Keratinocyte (primary cell): ENCODE measurements around the gene FUZ. TPM values are rescaled to one million over a fixed set of nuclear protein-coding genes. Genes with fewer than 3 reads are reported as not detected.
A peak's percentile ranks its signal among the peaks of the same experiment; 100 is the strongest.

Source experiments
- DNase-seq: peaks from one replicate; pipeline ENCODE4 v3.0.0-alpha.2; 2011; ENCODE audit warnings: low read depth, missing footprints, low spot score
- FAIRE-seq: peaks from 2 replicates; lab custom pipeline; 2011; peaks lifted over from hg19 to GRCh38; lab: Jason Lieb, UNC
- H2AFZ ChIP-seq: 2 replicates; pipeline ENCODE4 v1.6.0; 2012; ENCODE audit warnings: low read length, control low read depth, inconsistent platforms; ENCODE audit not compliant: control insufficient read depth
- H3K27ac ChIP-seq: 2 replicates; pipeline ENCODE4 v1.5.1; 2011; ENCODE audit warnings: low read length; ENCODE audit not compliant: control insufficient read depth, insufficient read depth
- H3K27me3 ChIP-seq: 3 replicates; pipeline ENCODE4 v1.6.0; 2011; ENCODE audit warnings: low read length; ENCODE audit not compliant: control insufficient read depth, insufficient read depth; ENCODE audit errors: extremely low read depth
- H3K36me3 ChIP-seq, 2 experiments: 2 replicates in 1 of 2; 3 replicates in 1 of 2; pipeline ENCODE4 v1.5.1; 2011; ENCODE audit warnings: low read length in 2 of 2, mild to moderate bottlenecking in 1 of 2; ENCODE audit not compliant: control insufficient read depth in 2 of 2, insufficient read depth in 2 of 2; ENCODE audit errors: extremely low read depth in 1 of 2
- H3K4me1 ChIP-seq: 3 replicates; pipeline ENCODE4 v1.5.1; 2011; ENCODE audit warnings: low read length; ENCODE audit not compliant: control insufficient read depth, insufficient read depth; ENCODE audit errors: extremely low read depth
- H3K4me2 ChIP-seq: 3 replicates; pipeline ENCODE4 v1.6.0; 2011; ENCODE audit warnings: low read depth, low read length; ENCODE audit not compliant: control insufficient read depth, insufficient read depth; ENCODE audit errors: extremely low read depth
- H3K4me3 ChIP-seq, 3 experiments: fragments of 200-600 bp in 1 of 3; sonication (generic) in 1 of 3; 2 replicates in 2 of 3; 3 replicates in 1 of 3; pipeline ENCODE4 v1.5.1; 2011 to 2016; ENCODE audit warnings: low read length in 3 of 3, mild to moderate bottlenecking in 3 of 3, control low read depth in 2 of 3, inconsistent platforms in 1 of 3, low read depth in 1 of 3, mixed read lengths in 1 of 3, mixed run types in 1 of 3, moderate library complexity in 1 of 3; ENCODE audit not compliant: control insufficient read depth in 2 of 3, insufficient read depth in 2 of 3; ENCODE audit errors: extremely low read depth in 1 of 3
- H3K79me2 ChIP-seq: 2 replicates; pipeline ENCODE4 v1.6.0; 2012; ENCODE audit warnings: low read length; ENCODE audit not compliant: control insufficient read depth, insufficient read depth
- H3K9ac ChIP-seq: 3 replicates; pipeline ENCODE4 v1.6.0; 2011; ENCODE audit warnings: low read length; ENCODE audit not compliant: control insufficient read depth, insufficient read depth; ENCODE audit errors: extremely low read depth
- H3K9me1 ChIP-seq: 3 replicates; pipeline ENCODE4 v1.6.0; 2011; ENCODE audit warnings: low read length; ENCODE audit not compliant: control insufficient read depth, insufficient read depth; ENCODE audit errors: extremely low read depth
- H3K9me3 ChIP-seq: 2 replicates; pipeline ENCODE4 v1.5.1; 2012; ENCODE audit warnings: low read depth, low read length; ENCODE audit not compliant: control insufficient read depth
- H4K20me1 ChIP-seq: 3 replicates; pipeline ENCODE4 v1.6.0; 2011; ENCODE audit warnings: low read length; ENCODE audit not compliant: control insufficient read depth, insufficient read depth; ENCODE audit errors: extremely low read depth
- EZH2 ChIP-seq: IDR thresholded peaks from one replicate; pipeline ENCODE4 v1.6.1; 2012; ENCODE audit warnings: inconsistent platforms, mild to moderate bottlenecking, low read length, moderate library complexity
- dilution Hi-C: fragments of 300-500 bp; cut with MboI; formaldehyde crosslinking; loops from one replicate; pipeline ENCODE4 v1.7.0; 2020; ENCODE audit warnings: low sequenced_read_pairs; ENCODE audit not compliant: extremely low pct_ligation_motif_present
- polyA minus RNA-seq, 3 experiments: library from RNA; depleted of rRNA, polyadenylated mRNA; stranded (reverse); fragments of >200 nt; gene quantifications; 1 replicate in 1 of 3; 2 replicates in 1 of 3; 3 replicates in 1 of 3; pipeline ENCODE4 v1.2.3, GENCODE V29; 2011
- polyA plus RNA-seq, 5 experiments: library from polyadenylated mRNA; depleted of rRNA in 3 of 5; stranded (reverse) in 3 of 5; stranded (forward) in 1 of 5; unstranded in 1 of 5; fragments of >200 nt; gene quantifications; 1 replicate in 1 of 5; 2 replicates in 3 of 5; 3 replicates in 1 of 5; pipeline versions ENCODE4 v1.2.1 to v1.2.3, GENCODE V29; 2011 to 2012; ENCODE audit warnings: missing spikeins in 2 of 5, low read depth in 1 of 5, low replicate concordance in 1 of 5
- TF ChIP-seq, protein P1 (sequence below), 3 experiments: IDR thresholded peaks in 1 of 3; conservative IDR thresholded peaks in 1 of 3; optimal IDR thresholded peaks in 1 of 3; 2 replicates in 2 of 3; 3 replicates in 1 of 3; pipeline versions ENCODE3 to v1.5.1; 2011; ENCODE audit warnings: low read length in 3 of 3, mild to moderate bottlenecking in 3 of 3, moderate library complexity in 2 of 3, control low read depth in 1 of 3, inconsistent platforms in 1 of 3; ENCODE audit not compliant: insufficient read depth in 2 of 3; ENCODE audit errors: extremely low read depth in 1 of 3

The FUZ gene, protein sequence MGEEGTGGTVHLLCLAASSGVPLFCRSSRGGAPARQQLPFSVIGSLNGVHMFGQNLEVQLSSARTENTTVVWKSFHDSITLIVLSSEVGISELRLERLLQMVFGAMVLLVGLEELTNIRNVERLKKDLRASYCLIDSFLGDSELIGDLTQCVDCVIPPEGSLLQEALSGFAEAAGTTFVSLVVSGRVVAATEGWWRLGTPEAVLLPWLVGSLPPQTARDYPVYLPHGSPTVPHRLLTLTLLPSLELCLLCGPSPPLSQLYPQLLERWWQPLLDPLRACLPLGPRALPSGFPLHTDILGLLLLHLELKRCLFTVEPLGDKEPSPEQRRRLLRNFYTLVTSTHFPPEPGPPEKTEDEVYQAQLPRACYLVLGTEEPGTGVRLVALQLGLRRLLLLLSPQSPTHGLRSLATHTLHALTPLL
- polyA plus RNA-seq, result 2.6 to 4.7 TPM (median 3.7 TPM) in 3 replicates
- polyA plus RNA-seq (2011; ENCODE audit: low read depth), result 1.1 TPM
- 2.1 and 4.0 TPM in 2 replicates for polyA plus RNA-seq (2011; cell fraction: cytosol; rRNA removed)
- polyA plus RNA-seq (2011; cell fraction: nucleus; rRNA removed), result 3.8 and 4.3 TPM in 2 replicates
- 3.8 and 5.1 TPM in 2 replicates for polyA plus RNA-seq (2012; ENCODE audit: low replicate concordance)
- polyA minus RNA-seq, result 1.9 to 4.9 TPM (median 2.9 TPM) in 3 replicates
- 3.6 TPM for polyA minus RNA-seq (2011; cell fraction: cytosol; rRNA and poly(A)+ RNA removed)
- polyA minus RNA-seq (2011; cell fraction: nucleus; rRNA and poly(A)+ RNA removed), result 0.74 and 4.3 TPM in 2 replicates

DNA sequence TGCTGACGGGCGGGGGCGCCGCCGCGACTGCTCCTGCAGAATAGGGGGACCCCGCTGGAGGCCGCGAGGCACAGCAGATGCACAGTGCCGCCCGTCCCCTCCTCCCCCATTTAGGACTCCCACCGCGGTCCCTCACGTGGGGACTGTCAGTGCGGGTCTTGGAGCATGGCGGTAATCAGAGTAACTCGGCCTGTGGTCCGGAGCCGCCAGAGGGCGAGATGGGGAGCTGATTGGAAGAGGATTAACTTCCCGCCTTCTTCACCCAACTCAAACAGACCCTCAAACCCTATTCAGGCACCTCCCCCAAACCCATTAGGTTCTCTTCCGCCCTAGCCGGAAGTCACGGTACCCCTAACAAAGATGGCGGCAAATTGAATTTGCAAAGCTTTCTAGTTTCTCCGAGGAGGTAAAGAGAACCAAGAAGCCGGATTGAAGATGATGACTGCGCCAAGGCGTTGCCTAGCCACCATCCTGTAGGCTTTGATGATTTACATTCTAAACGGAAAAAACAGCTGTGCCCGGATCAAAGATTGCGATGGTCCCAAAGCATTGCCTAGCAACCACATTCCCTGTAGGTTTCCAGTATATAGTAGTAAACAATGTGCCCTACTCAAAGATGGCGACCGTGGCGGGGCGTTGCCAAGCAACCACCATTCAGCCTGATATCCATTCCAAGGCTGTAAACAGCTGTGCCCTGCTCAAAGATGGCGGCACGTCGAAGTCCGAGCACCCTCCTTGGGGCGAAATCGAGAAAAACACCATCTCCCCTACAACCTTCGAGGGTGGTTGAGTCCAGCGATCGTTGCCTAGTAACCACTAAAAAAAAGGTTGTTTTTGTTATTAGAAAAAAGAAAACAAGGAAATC lies at the start of gene FUZ:
FUZ (minus strand) TSS at position 296 of the 865 bp plus-strand sequence; CDS start at position 110, 186 bp downstream.
- Histone ChIP-seq H3K27ac (peak within 1 kb of the TSS; percentile 96), H3K4me3 (peak within 1 kb of the TSS; percentile 54 to 97 (median 97)), H3K27me3 (no peaks in the 10 kb centered on the region), H3K9ac (peak within 1 kb of the TSS; percentile 87), H3K79me2 (peaks cover 1% of the 10 kb centered on the region), H3K36me3 (no peaks in the 10 kb centered on the region), H4K20me1 (no peaks in the 10 kb centered on the region), H3K9me1 (no peaks in the 10 kb centered on the region), H3K4me1 (peaks cover 25% of the 10 kb centered on the region), H2AFZ (peak within 1 kb of the TSS; percentile 98), H3K4me2 (peak within 1 kb of the TSS; percentile 95), H3K9me3 (no peaks in the 10 kb centered on the region)
- dilution Hi-C loops, result no loop called here
- no peak for TF ChIP-seq EZH2
- TF ChIP-seq, protein P1, sequence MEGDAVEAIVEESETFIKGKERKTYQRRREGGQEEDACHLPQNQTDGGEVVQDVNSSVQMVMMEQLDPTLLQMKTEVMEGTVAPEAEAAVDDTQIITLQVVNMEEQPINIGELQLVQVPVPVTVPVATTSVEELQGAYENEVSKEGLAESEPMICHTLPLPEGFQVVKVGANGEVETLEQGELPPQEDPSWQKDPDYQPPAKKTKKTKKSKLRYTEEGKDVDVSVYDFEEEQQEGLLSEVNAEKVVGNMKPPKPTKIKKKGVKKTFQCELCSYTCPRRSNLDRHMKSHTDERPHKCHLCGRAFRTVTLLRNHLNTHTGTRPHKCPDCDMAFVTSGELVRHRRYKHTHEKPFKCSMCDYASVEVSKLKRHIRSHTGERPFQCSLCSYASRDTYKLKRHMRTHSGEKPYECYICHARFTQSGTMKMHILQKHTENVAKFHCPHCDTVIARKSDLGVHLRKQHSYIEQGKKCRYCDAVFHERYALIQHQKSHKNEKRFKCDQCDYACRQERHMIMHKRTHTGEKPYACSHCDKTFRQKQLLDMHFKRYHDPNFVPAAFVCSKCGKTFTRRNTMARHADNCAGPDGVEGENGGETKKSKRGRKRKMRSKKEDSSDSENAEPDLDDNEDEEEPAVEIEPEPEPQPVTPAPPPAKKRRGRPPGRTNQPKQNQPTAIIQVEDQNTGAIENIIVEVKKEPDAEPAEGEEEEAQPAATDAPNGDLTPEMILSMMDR (optimal IDR thresholded peaks at IDR 0.05 in 1 of 3, IDR thresholded peaks at IDR 0.05 in 1 of 3, conservative IDR thresholded peaks at IDR 0.05 in 1 of 3; ENCODE audit: extremely low read depth in 1 of 3, insufficient read depth in 2 of 3, low read length in 3 of 3), result peak in 2 of 3 experiments; percentile 5 to 11
- DNase-seq (peak; percentile 80), FAIRE-seq (peak; percentile 88)

DNA sequence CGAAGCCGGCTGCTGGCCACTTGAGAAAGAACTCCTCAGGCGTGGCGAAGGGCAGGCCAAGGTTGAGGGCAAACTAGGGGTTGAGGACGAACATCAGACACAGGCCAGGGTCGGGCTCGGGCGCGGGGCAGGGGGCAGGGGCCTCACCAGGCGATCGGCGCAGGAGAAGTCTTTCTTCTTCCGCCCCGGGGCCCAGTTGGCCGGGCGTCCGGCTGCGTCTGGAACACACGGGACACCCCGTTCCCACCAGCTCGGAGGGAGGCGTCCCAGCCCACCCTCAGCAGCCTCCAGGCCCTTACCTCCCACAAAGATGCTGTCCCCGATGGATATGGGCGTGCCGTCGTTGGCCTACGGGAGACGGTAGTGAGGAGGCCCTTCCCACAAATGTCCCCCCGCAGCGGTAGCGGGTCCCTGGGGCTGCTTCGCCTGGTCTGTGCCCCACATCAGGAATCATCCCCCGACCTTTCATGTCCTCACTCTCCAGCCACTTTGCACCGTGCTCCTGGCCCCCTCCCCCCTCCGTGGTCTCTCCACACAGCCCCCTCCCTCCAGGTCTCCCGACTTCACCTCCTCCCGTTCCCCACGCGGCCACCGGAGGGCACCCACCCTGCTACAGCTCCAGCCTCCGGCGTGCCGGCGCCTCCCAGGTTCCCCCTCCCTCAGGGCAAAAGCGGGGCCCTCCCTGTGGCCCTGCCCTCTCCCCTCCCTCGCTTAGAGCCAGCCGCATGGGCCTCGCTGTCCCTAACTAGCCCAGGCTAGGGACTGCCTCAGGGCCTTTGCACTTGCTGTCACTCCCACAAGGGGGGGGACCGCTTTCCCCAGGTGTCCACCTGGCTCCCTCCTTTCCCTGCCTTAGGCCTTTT lies 49.5 kb upstream of the FUZ start:
- peaks cover 21 to 50% of the 10 kb centered on the region in 2 experiments for H3K36me3 ChIP-seq

More for the DNA sequence above, 49.5 kb upstream of the FUZ start:
- Histone ChIP-seq H3K4me2 (no peak overlapping the region), H3K4me1 (peaks cover 23% of the 10 kb centered on the region), H3K9me1 (no peaks in the 10 kb centered on the region), H3K27ac (no peak overlapping the region), H3K27me3 (no peaks in the 10 kb centered on the region), H3K9ac (no peak overlapping the region), H2AFZ (no peak overlapping the region), H3K9me3 (no peaks in the 10 kb centered on the region), H3K79me2 (peaks cover 37% of the 10 kb centered on the region), H4K20me1 (peaks cover 11% of the 10 kb centered on the region), H3K4me3 (no peak overlapping the region)
- DNase-seq (no peak), FAIRE-seq (no peak)
- dilution Hi-C loops, result no loop called here
- no peak for TF ChIP-seq EZH2
- TF ChIP-seq, protein P1 (optimal IDR thresholded peaks at IDR 0.05 in 1 of 3, IDR thresholded peaks at IDR 0.05 in 1 of 3, conservative IDR thresholded peaks at IDR 0.05 in 1 of 3; ENCODE audit: extremely low read depth in 1 of 3, insufficient read depth in 2 of 3, low read length in 3 of 3), result peak in 2 of 3 experiments; percentile 11 to 41
